ENCODE results near the gene ERH.

Gene ERH

GRCh38 chr14:69375182-69375581 is 22.9 kb downstream of the ERH start:
- no peak overlapping the region for H3K4me3 ChIP-seq (ENCODE audit: low read length)
- DNase-seq (ENCODE audit: low read depth), result no peak
- no peak for TF ChIP-seq CTCF (conservative IDR thresholded peaks at IDR 0.05; ENCODE audit: low read length)

GRCh38 chr14:69374235-69374634 is 23.9 kb downstream of the ERH start:
- DNase-seq (ENCODE audit: low read depth), result no peak
- no peak overlapping the region for H3K4me3 ChIP-seq (ENCODE audit: low read length)
- TF ChIP-seq CTCF (conservative IDR thresholded peaks at IDR 0.05; ENCODE audit: low read length), result no peak

GRCh38 chr14:69373104-69373503 is 25.0 kb downstream of the ERH start:
- TF ChIP-seq CTCF (conservative IDR thresholded peaks at IDR 0.05; ENCODE audit: low read length), result no peak
- no peak for DNase-seq (ENCODE audit: low read depth)
- no peak overlapping the region for H3K4me3 ChIP-seq (ENCODE audit: low read length)

GRCh38 chr14:69372146-69372545 is 26.0 kb downstream of the ERH start:
- DNase-seq (ENCODE audit: low read depth), result no peak
- no peak overlapping the region for H3K4me3 ChIP-seq (ENCODE audit: low read length)
- no peak for TF ChIP-seq CTCF (conservative IDR thresholded peaks at IDR 0.05; ENCODE audit: low read length)

GRCh38 chr14:69370061-69370460 is 28.0 kb downstream of the ERH start:
- no peak overlapping the region for H3K4me3 ChIP-seq (ENCODE audit: low read length)
- TF ChIP-seq CTCF (conservative IDR thresholded peaks at IDR 0.05; ENCODE audit: low read length), result no peak
- no peak for DNase-seq (ENCODE audit: low read depth)

- TF ChIP-seq CTCF (conservative IDR thresholded peaks at IDR 0.05; ENCODE audit: low read length), result no peak
- no peak for DNase-seq (ENCODE audit: low read depth)
- no peak overlapping the region for H3K4me3 ChIP-seq (ENCODE audit: low read length)
These were observed 29.7 kb downstream of the ERH start for GRCh38 chr14:69368381-69368780.

- TF ChIP-seq CTCF (conservative IDR thresholded peaks at IDR 0.05; ENCODE audit: low read length), result no peak
- H3K4me3 ChIP-seq (ENCODE audit: low read length), result no peak overlapping the region
- no peak for DNase-seq (ENCODE audit: low read depth)
These were observed 31.3 kb downstream of the ERH start for GRCh38 chr14:69366761-69367160.

All from AG10803 (cell line).